Measurements from ENCODE around the gene CHAMP1. TPM values are rescaled to one million over a fixed set of nuclear protein-coding genes. Genes with fewer than 3 reads are reported as not detected.

CHAMP1 gene
- total and polyA plus RNA-seq, 2 donors (not counting 3 experiments of a cell fraction or from before 2014, with no cell fraction given), result 19.2 to 24.1 TPM

GRCh38 chr13:114310956-114311355 is 3.3 kb upstream of the CHAMP1 start:
- no peak overlapping the region for H3K27ac ChIP-seq (ENCODE audit: insufficient read depth, low read depth, low read length)
- H3K9me3 ChIP-seq (replicated peaks; ENCODE audit: control insufficient read depth, insufficient read depth, low read length), result no peaks in the 10 kb centered on the region
- no peaks in the 10 kb centered on the region for H3K27me3 ChIP-seq (ENCODE audit: control insufficient read depth in 2 of 2, insufficient read depth in 2 of 2, low read length in 2 of 2)
- no peak for DNase-seq (ENCODE audit: low read depth, low spot score)
- intact Hi-C loops (cut with micrococcal nuclease) (no loop called here), dilution Hi-C loops (cut with MboI; ENCODE audit: extremely low pct_ligation_motif_present, low sequenced_read_pairs) (no loop called here)
- TF ChIP-seq FOS (IDR thresholded peaks at IDR 0.05; ENCODE audit: borderline replicate concordance, insufficient read depth, low read length), result no peak
- no peak for TF ChIP-seq JUN (IDR thresholded peaks at IDR 0.05; ENCODE audit: borderline replicate concordance, insufficient read depth, insufficient read length, low read depth)
- no peak for TF ChIP-seq MYC (IDR thresholded peaks at IDR 0.05; ENCODE audit: low read depth, low read length)
- TF ChIP-seq CTCF (IDR thresholded peaks at IDR 0.05; ENCODE audit: extremely low read depth in 1 of 2, insufficient read depth in 1 of 2, low read depth in 1 of 2, low read length in 2 of 2), result no peak
- no peak for TF ChIP-seq GATA2 (IDR thresholded peaks at IDR 0.05; ENCODE audit: insufficient read depth, insufficient read length, low read depth, low read length)
- TF ChIP-seq EZH2 (IDR thresholded peaks at IDR 0.05; ENCODE audit: borderline replicate concordance, low read depth, low read length, severe bottlenecking), result no peak
- no peak for TF ChIP-seq POLR2A (IDR thresholded peaks at IDR 0.05; ENCODE audit: low read depth, low read length)
- no peak for TF ChIP-seq POLR2AphosphoS5 (IDR thresholded peaks at IDR 0.05; ENCODE audit: insufficient read depth, low read depth, low read length)
- TF ChIP-seq MAX (IDR thresholded peaks at IDR 0.05; ENCODE audit: insufficient read depth, insufficient read length), result no peak
- H3K9me1 ChIP-seq (replicated peaks; ENCODE audit: control insufficient read depth, extremely low read depth, insufficient read depth, low read length), result no peaks in the 10 kb centered on the region
- peaks cover 15% of the 10 kb centered on the region for H3K79me2 ChIP-seq (ENCODE audit: control insufficient read depth, insufficient read depth, low read length)
- FAIRE-seq, result no peak
- H4K20me1 ChIP-seq (replicated peaks; ENCODE audit: control insufficient read depth, extremely low read depth, insufficient read depth, low read length), result no peaks in the 10 kb centered on the region
- peaks cover 2 to 4% of the 10 kb centered on the region in 2 experiments for H3K36me3 ChIP-seq (ENCODE audit: control insufficient read depth in 2 of 2, extremely low read depth in 1 of 2, insufficient read depth in 2 of 2, low read length in 2 of 2)
- no peak overlapping the region for H3K4me3 ChIP-seq (replicated peaks in 1 of 3; ENCODE audit: insufficient read depth in 1 of 3, low read depth in 1 of 3, low read length in 3 of 3)
- H2AFZ ChIP-seq (ENCODE audit: low read depth, low read length), result no peak overlapping the region
- no peak overlapping the region for H3K9ac ChIP-seq (replicated peaks; ENCODE audit: extremely low read depth, insufficient read depth, low read length)
- H3K4me1 ChIP-seq (ENCODE audit: control insufficient read depth, extremely low read depth, insufficient read depth, low read length), result peaks cover 17% of the 10 kb centered on the region
- no TSS peak for BruUV-seq (replicated peaks)
- ChIA-PET POLR2A (no interaction called here), CTCF (interaction anchor here (1.4 kb wide), 1 partner anchor 27 kb away, joined by 3 read pairs; no protein-coding TSS in a partner anchor)
- H3K4me2 ChIP-seq (ENCODE audit: insufficient read depth, low read length), result no peak overlapping the region

Data from endothelial cell of umbilical vein (primary cell).